Astrocyte (in vitro differentiated cells and primary cell): ENCODE data around the gene HS6ST3. TPM values are rescaled to one million over a fixed set of nuclear protein-coding genes. Genes with fewer than 3 reads are reported as not detected.

Source experiments
- DNase-seq: peaks from one replicate; pipeline ENCODE4 v3.0.0-alpha.2; 2010; ENCODE audit warnings: low read depth
- FAIRE-seq: peaks from 2 replicates; lab custom pipeline; 2011; peaks lifted over from hg19 to GRCh38; lab: Jason Lieb, UNC
- H2AFZ ChIP-seq: 2 replicates; pipeline ENCODE4 v1.6.0; 2012; ENCODE audit warnings: low read depth, low read length, inconsistent platforms
- H3K27ac ChIP-seq: 2 replicates; pipeline ENCODE4 v1.5.1; 2011; ENCODE audit warnings: low read depth, low read length, inconsistent platforms
- H3K27me3 ChIP-seq: 2 replicates; pipeline ENCODE4 v1.6.0; 2011; ENCODE audit warnings: low read length, inconsistent platforms; ENCODE audit not compliant: insufficient read depth
- H3K36me3 ChIP-seq: 2 replicates; pipeline ENCODE4 v1.5.1; 2011; ENCODE audit warnings: low read length, inconsistent platforms; ENCODE audit not compliant: insufficient read depth
- H3K4me1 ChIP-seq: 2 replicates; pipeline ENCODE4 v1.5.1; 2011; ENCODE audit warnings: low read length, inconsistent platforms; ENCODE audit not compliant: insufficient read depth
- H3K4me2 ChIP-seq: 2 replicates; pipeline ENCODE4 v1.6.0; 2012; ENCODE audit warnings: low read length, inconsistent platforms
- H3K4me3 ChIP-seq: 2 replicates; pipeline ENCODE4 v1.5.1; 2011; ENCODE audit warnings: low read depth, mild to moderate bottlenecking, low read length, inconsistent platforms; ENCODE audit not compliant: insufficient read depth
- H3K79me2 ChIP-seq: 2 replicates; pipeline ENCODE4 v1.6.0; 2012; ENCODE audit warnings: mild to moderate bottlenecking, low read length, inconsistent platforms; ENCODE audit not compliant: insufficient read depth
- H3K9ac ChIP-seq: 2 replicates; pipeline ENCODE4 v1.6.0; 2012; ENCODE audit warnings: mild to moderate bottlenecking, low read length, inconsistent platforms
- H3K9me3 ChIP-seq: 2 replicates; pipeline ENCODE4 v1.5.1; 2012; ENCODE audit warnings: low read depth, mild to moderate bottlenecking, low read length, inconsistent platforms; ENCODE audit not compliant: insufficient read depth
- H4K20me1 ChIP-seq: 2 replicates; pipeline ENCODE4 v1.6.0; 2012; ENCODE audit warnings: low read length, inconsistent platforms; ENCODE audit not compliant: insufficient read depth
- H3K27ac Mint-ChIP-seq: one replicate; pipeline ENCODE4 v1.8.0; 2021; ENCODE audit warnings: mild to moderate bottlenecking, mixed read lengths; ENCODE audit not compliant: unreplicated experiment
- H3K27me3 Mint-ChIP-seq: one replicate; pipeline ENCODE4 v1.8.0; 2021; ENCODE audit warnings: low read depth, mixed read lengths; ENCODE audit not compliant: unreplicated experiment
- H3K36me3 Mint-ChIP-seq: one replicate; pipeline ENCODE4 v1.8.0; 2021; ENCODE audit warnings: low read depth, mixed read lengths; ENCODE audit not compliant: unreplicated experiment
- H3K4me1 Mint-ChIP-seq: one replicate; pipeline ENCODE4 v1.8.0; 2021; ENCODE audit warnings: low read depth, mixed read lengths; ENCODE audit not compliant: unreplicated experiment
- H3K4me3 Mint-ChIP-seq: one replicate; pipeline ENCODE4 v1.8.0; 2021; ENCODE audit warnings: mild to moderate bottlenecking, moderate library complexity, mixed read lengths; ENCODE audit not compliant: unreplicated experiment
- H3K9me3 Mint-ChIP-seq: one replicate; pipeline ENCODE4 v1.8.0; 2021; ENCODE audit warnings: mild to moderate bottlenecking, mixed read lengths; ENCODE audit not compliant: unreplicated experiment
- CTCF ChIP-seq: IDR thresholded peaks from 2 replicates; pipeline ENCODE4 v1.5.1; 2011; ENCODE audit warnings: low read depth, mild to moderate bottlenecking, inconsistent platforms, low read length, moderate library complexity; ENCODE audit not compliant: insufficient read depth
- EZH2 ChIP-seq: IDR thresholded peaks from 2 replicates; pipeline ENCODE4 v1.6.1; 2012; ENCODE audit warnings: mild to moderate bottlenecking, low read length, inconsistent platforms; ENCODE audit not compliant: insufficient read depth
- total RNA-seq: library from RNA; stranded (reverse); gene quantifications from 2 replicates; pipeline ENCODE4 v1.2.1, GENCODE V29; 2021

The HS6ST3 gene
- total RNA-seq, 1 donor from 2014 or later = 0.07 TPM

- H3K27ac ChIP-seq = no peak overlapping the region
- H3K4me2 ChIP-seq = no peak overlapping the region
- no peaks in the 10 kb centered on the region for H3K27me3 ChIP-seq
- H3K9ac ChIP-seq = no peak overlapping the region
- H3K4me3 Mint-ChIP-seq = no peak overlapping the region
- H3K4me1 ChIP-seq = no peaks in the 10 kb centered on the region
- FAIRE-seq = no peak
- DNase-seq = no peak
- H3K36me3 Mint-ChIP-seq = no peaks in the 10 kb centered on the region
- H4K20me1 ChIP-seq = no peaks in the 10 kb centered on the region
- H3K4me3 ChIP-seq = no peak overlapping the region
- H3K9me3 ChIP-seq = no peaks in the 10 kb centered on the region
- no peak overlapping the region for H3K27ac Mint-ChIP-seq
- no peaks in the 10 kb centered on the region for H3K4me1 Mint-ChIP-seq
- no peak overlapping the region for H2AFZ ChIP-seq
- no peaks in the 10 kb centered on the region for H3K79me2 ChIP-seq
- no peak for TF ChIP-seq CTCF
- TF ChIP-seq EZH2 = no peak
- peaks cover 2% of the 10 kb centered on the region for H3K27me3 Mint-ChIP-seq
- no peaks in the 10 kb centered on the region for H3K36me3 ChIP-seq
- H3K9me3 Mint-ChIP-seq = peaks cover 4% of the 10 kb centered on the region
These were observed 721.1 kb downstream of the HS6ST3 start for GRCh38 chr13:96811049-96811448.

- Histone ChIP-seq H3K9me3 (no peaks in the 10 kb centered on the region), H3K27ac (no peak overlapping the region), H3K4me3 (no peak overlapping the region), H4K20me1 (no peaks in the 10 kb centered on the region), H3K9ac (no peak overlapping the region), H3K36me3 (no peaks in the 10 kb centered on the region), H3K79me2 (no peaks in the 10 kb centered on the region), H3K4me1 (no peaks in the 10 kb centered on the region), H3K27me3 (no peaks in the 10 kb centered on the region), H2AFZ (no peak overlapping the region), H3K4me2 (no peak overlapping the region)
- no peaks in the 10 kb centered on the region for H3K36me3 Mint-ChIP-seq
- H3K27me3 Mint-ChIP-seq = no peaks in the 10 kb centered on the region
- TF ChIP-seq CTCF = no peak
- no peak for TF ChIP-seq EZH2
- no peak for FAIRE-seq
- peaks cover 3% of the 10 kb centered on the region for H3K4me1 Mint-ChIP-seq
- H3K9me3 Mint-ChIP-seq = peaks cover 2% of the 10 kb centered on the region
- DNase-seq = no peak
- no peak overlapping the region for H3K4me3 Mint-ChIP-seq
- H3K27ac Mint-ChIP-seq = no peak overlapping the region
These were observed 726.4 kb downstream of the HS6ST3 start for GRCh38 chr13:96816261-96816660.

- Histone ChIP-seq H3K9ac (no peak overlapping the region), H3K36me3 (no peaks in the 10 kb centered on the region), H3K9me3 (no peaks in the 10 kb centered on the region), H3K27ac (no peak overlapping the region), H2AFZ (no peak overlapping the region), H4K20me1 (no peaks in the 10 kb centered on the region), H3K79me2 (no peaks in the 10 kb centered on the region), H3K27me3 (no peaks in the 10 kb centered on the region), H3K4me2 (no peak overlapping the region), H3K4me3 (no peak overlapping the region), H3K4me1 (no peaks in the 10 kb centered on the region)
- H3K9me3 Mint-ChIP-seq = peaks cover 2% of the 10 kb centered on the region
- no peak for TF ChIP-seq EZH2
- no peak for TF ChIP-seq CTCF
- FAIRE-seq (no peak), DNase-seq (no peak)
- no peaks in the 10 kb centered on the region for H3K36me3 Mint-ChIP-seq
- peaks cover 5% of the 10 kb centered on the region for H3K4me1 Mint-ChIP-seq
- H3K27ac Mint-ChIP-seq = no peak overlapping the region
- no peaks in the 10 kb centered on the region for H3K27me3 Mint-ChIP-seq
- H3K4me3 Mint-ChIP-seq = no peak overlapping the region
These were observed 727.0 kb downstream of the HS6ST3 start for GRCh38 chr13:96816874-96817273.
